Mesothelial cell of epicardium (in vitro differentiated cells): ENCODE measurements around the gene AFF3. TPM values are rescaled to one million over a fixed set of nuclear protein-coding genes. Genes with fewer than 3 reads are reported as not detected.

Experiments used
- DNase-seq, 2 experiments: peaks; one replicate each; pipeline ENCODE4 v3.0.0; 2021; ENCODE audit warnings: low spot score in 2 of 2; ENCODE audit not compliant: unreplicated experiment in 2 of 2
- H3K27ac Mint-ChIP-seq: 2 replicates; pipeline ENCODE4 v1.8.0; 2021; ENCODE audit warnings: mixed read lengths
- H3K27me3 Mint-ChIP-seq: 2 replicates; pipeline ENCODE4 v1.8.0; 2021; ENCODE audit warnings: low read depth, mixed read lengths
- H3K36me3 Mint-ChIP-seq: 2 replicates; pipeline ENCODE4 v1.8.0; 2021; ENCODE audit warnings: mixed read lengths
- H3K4me1 Mint-ChIP-seq: 2 replicates; pipeline ENCODE4 v1.8.0; 2021; ENCODE audit warnings: mixed read lengths
- H3K4me3 Mint-ChIP-seq: 2 replicates; pipeline ENCODE4 v1.8.0; 2021; ENCODE audit warnings: mild to moderate bottlenecking, moderate library complexity, mixed read lengths
- H3K9me3 Mint-ChIP-seq: 2 replicates; pipeline ENCODE4 v1.8.0; 2021; ENCODE audit warnings: mixed read lengths
- CTCF ChIP-seq: fragments of 200-600 bp; sonication (generic); IDR thresholded peaks from one replicate; pipeline ENCODE4 v1.5.0; 2021; ENCODE audit warnings: antibody characterized with exemption; ENCODE audit not compliant: unreplicated experiment
- total RNA-seq: library from RNA; stranded (reverse); gene quantifications from 3 replicates; pipeline ENCODE4 v1.2.1, GENCODE V29; 2021

AFF3 gene
- total RNA-seq, 1 donor from 2014 or later: 14.4 TPM

GRCh38 chr2:99879481-99879880 is 262.9 kb downstream of the AFF3 start:
- Mint-ChIP-seq H3K36me3 (no peaks in the 10 kb centered on the region), H3K4me1 (peaks cover 76% of the 10 kb centered on the region), H3K9me3 (no peaks in the 10 kb centered on the region), H3K27ac (peak overlapping the region; percentile 94), H3K27me3 (no peaks in the 10 kb centered on the region), H3K4me3 (no peak overlapping the region)
- DNase-seq: no peak
- TF ChIP-seq CTCF: no peak

GRCh38 chr2:99878581-99879350 is 263.6 kb downstream of the AFF3 start:
- no peaks in the 10 kb centered on the region for H3K9me3 Mint-ChIP-seq
- H3K27me3 Mint-ChIP-seq: no peaks in the 10 kb centered on the region
- H3K4me1 Mint-ChIP-seq: peaks cover 74% of the 10 kb centered on the region
- H3K4me3 Mint-ChIP-seq: no peak overlapping the region
- H3K27ac Mint-ChIP-seq: peak overlapping the region; percentile 94
- no peak for TF ChIP-seq CTCF
- no peaks in the 10 kb centered on the region for H3K36me3 Mint-ChIP-seq
- no peak for DNase-seq

- Mint-ChIP-seq H3K9me3 (no peaks in the 10 kb centered on the region), H3K27ac (no peak overlapping the region), H3K36me3 (no peaks in the 10 kb centered on the region), H3K4me3 (no peak overlapping the region), H3K27me3 (no peaks in the 10 kb centered on the region), H3K4me1 (peaks cover 70% of the 10 kb centered on the region)
- no peak for DNase-seq
- TF ChIP-seq CTCF: no peak
These were observed 264.4 kb downstream of the AFF3 start for GRCh38 chr2:99877963-99878362.

GRCh38 chr2:99876956-99877355 is 265.4 kb downstream of the AFF3 start:
- peaks cover 65% of the 10 kb centered on the region for H3K4me1 Mint-ChIP-seq

GRCh38 chr2:99875627-99876201 is 266.7 kb downstream of the AFF3 start:
- Mint-ChIP-seq H3K4me1 (peaks cover 54% of the 10 kb centered on the region), H3K27ac (no peak overlapping the region)

More at GRCh38 chr2:99876956-99877355, 265.4 kb downstream of the AFF3 start:
- H3K27ac Mint-ChIP-seq: no peak overlapping the region
- TF ChIP-seq CTCF: no peak
- H3K27me3 Mint-ChIP-seq: no peaks in the 10 kb centered on the region
- no peaks in the 10 kb centered on the region for H3K9me3 Mint-ChIP-seq
- DNase-seq: no peak
- H3K4me3 Mint-ChIP-seq: no peak overlapping the region
- no peaks in the 10 kb centered on the region for H3K36me3 Mint-ChIP-seq

More at GRCh38 chr2:99875627-99876201, 266.7 kb downstream of the AFF3 start:
- H3K36me3 Mint-ChIP-seq: no peaks in the 10 kb centered on the region
- no peaks in the 10 kb centered on the region for H3K27me3 Mint-ChIP-seq
- no peak overlapping the region for H3K4me3 Mint-ChIP-seq
- no peak for DNase-seq
- TF ChIP-seq CTCF: no peak
- no peaks in the 10 kb centered on the region for H3K9me3 Mint-ChIP-seq
